ENCODE data around the gene AMY1C.

The AMY1C gene

GRCh38 chr1:103788377-103788776, 38.7 kb downstream of the AMY1C start:
- TF ChIP-seq CTCF (conservative IDR thresholded peaks at IDR 0.05) (peak; percentile 57), ZFX (IDR thresholded peaks at IDR 0.05) (no peak)
- H3K27ac ChIP-seq, result no peak overlapping the region

- no peak overlapping the region for H3K27ac ChIP-seq
- no peak for TF ChIP-seq CTCF (conservative IDR thresholded peaks at IDR 0.05)
- no peak for TF ChIP-seq ZFX (IDR thresholded peaks at IDR 0.05)
Measured at GRCh38 chr1:103790172-103790571, 40.5 kb downstream of the AMY1C start.
